Stimulated activated CD4-positive, alpha-beta T cell treated with anti-CD3 and anti-CD28 coated beads, Interleukin-15, amount 100 ng/mL, for 24 hours (primary cell): ENCODE results near the gene SF3B2.
"Not testable (repeated sequence)": the region's sequence is repeated elsewhere in the genome, so short reads cannot be mapped to it uniquely, and the experiment has no call there.

ENCODE experiments used
- DNase-seq: peaks from one replicate; pipeline ENCODE4 v3.0.0-alpha.2; 2020

The SF3B2 gene

GRCh38 chr11:66112601-66113499, 60.7 kb downstream of the SF3B2 start:
- no peak for DNase-seq

GRCh38 chr11:66114957-66115356, 62.8 kb downstream of the SF3B2 start:
- not testable (repeated sequence) for DNase-seq

- DNase-seq, result no peak
Measured at GRCh38 chr11:66115638-66116301, 63.6 kb downstream of the SF3B2 start.

- no peak for DNase-seq
Measured at GRCh38 chr11:66116576-66117361, 64.6 kb downstream of the SF3B2 start.

GRCh38 chr11:66118847-66119246, 66.7 kb downstream of the SF3B2 start:
- DNase-seq, result no peak
